GM19239 (cell line): Measurements from ENCODE around the gene EML3.
"Not testable (repeated sequence)": the region's sequence is repeated elsewhere in the genome, so short reads cannot be mapped to it uniquely, and the experiment has no call there.

ENCODE experiments used
- DNase-seq: peaks from one replicate; pipeline ENCODE4 v3.0.0; 2011; ENCODE audit warnings: low spot score; ENCODE audit not compliant: insufficient read length
- FAIRE-seq: peaks from 2 replicates; lab custom pipeline; 2011; peaks lifted over from hg19 to GRCh38; lab: Jason Lieb, UNC

The EML3 gene

GRCh38 chr11:62601372-62602140 lies 11.0 kb downstream of the EML3 start, which contains the start of gene MTA2:
TSS of gene MTA2 (minus strand) at chr11:62601865. CDS start at chr11:62601450, 415 bp downstream.
- peak; percentile 96 for FAIRE-seq
- peak; percentile 98 for DNase-seq

DNA sequence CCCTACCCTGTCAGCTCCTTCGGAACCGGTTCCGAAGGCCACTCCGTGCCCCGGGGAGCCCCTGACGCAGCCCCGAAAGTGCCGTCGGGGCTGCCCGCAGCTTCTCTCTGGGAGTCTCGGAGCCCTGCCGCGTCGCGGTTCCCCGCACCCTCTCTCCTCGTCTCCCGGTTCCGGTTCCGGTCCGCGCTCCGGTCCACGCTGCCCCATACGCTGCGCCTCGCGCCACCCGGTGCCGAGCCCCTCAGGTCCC lies 11.5 kb downstream of the EML3 start:
- FAIRE-seq = no peak
- DNase-seq = no peak

- DNase-seq (no peak), FAIRE-seq (no peak)
Observed at GRCh38 chr11:62600367-62601121, 12.0 kb downstream of the EML3 start.

- peak; percentile 21 for FAIRE-seq
- no peak for DNase-seq
Observed at GRCh38 chr11:62599901-62600300, 12.7 kb downstream of the EML3 start.

DNA sequence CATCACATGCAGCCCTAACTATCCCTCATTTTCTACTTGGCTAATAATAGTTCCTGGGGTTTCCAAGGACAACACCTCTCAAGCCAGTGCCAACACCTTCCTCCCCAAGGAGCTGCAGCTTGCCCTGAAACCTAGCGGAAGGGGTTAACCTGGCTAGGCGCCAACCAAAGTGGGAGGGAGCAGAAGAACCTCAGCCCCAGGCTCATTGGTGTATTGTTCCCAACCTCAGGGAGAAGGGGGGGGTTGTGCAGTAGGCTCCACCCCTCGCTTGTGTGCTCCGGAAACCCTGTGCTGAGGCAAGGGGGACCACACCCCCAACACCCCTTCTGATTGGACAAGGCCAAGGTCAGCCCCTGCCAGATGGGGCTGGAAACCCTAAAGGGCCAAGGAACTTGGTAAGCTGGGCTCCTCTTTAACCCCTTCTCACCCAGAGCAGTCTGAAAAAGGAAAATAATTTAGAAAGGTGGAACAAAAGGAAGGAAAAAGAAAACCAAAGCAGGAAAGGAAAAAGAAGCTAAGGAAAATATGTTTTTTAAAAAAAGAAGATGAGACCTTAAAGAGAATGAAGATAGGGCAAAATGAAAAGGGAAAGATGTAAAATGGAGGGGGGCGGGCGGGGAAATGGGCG lies 13.4 kb downstream of the EML3 start:
- peak; percentile 96 for FAIRE-seq

GRCh38 chr11:62595124-62595523 lies 17.5 kb downstream of the EML3 start:
- DNase-seq = no peak
- no peak for FAIRE-seq

More for the DNA sequence above, 13.4 kb downstream of the EML3 start:
- peak; percentile 91 for DNase-seq

- no peak for DNase-seq
- FAIRE-seq = peak; percentile 71
Observed at GRCh38 chr11:62593434-62594044, 19.0 kb downstream of the EML3 start.

GRCh38 chr11:62592989-62593421 lies 19.6 kb downstream of the EML3 start:
- DNase-seq (no peak), FAIRE-seq (no peak)

DNA sequence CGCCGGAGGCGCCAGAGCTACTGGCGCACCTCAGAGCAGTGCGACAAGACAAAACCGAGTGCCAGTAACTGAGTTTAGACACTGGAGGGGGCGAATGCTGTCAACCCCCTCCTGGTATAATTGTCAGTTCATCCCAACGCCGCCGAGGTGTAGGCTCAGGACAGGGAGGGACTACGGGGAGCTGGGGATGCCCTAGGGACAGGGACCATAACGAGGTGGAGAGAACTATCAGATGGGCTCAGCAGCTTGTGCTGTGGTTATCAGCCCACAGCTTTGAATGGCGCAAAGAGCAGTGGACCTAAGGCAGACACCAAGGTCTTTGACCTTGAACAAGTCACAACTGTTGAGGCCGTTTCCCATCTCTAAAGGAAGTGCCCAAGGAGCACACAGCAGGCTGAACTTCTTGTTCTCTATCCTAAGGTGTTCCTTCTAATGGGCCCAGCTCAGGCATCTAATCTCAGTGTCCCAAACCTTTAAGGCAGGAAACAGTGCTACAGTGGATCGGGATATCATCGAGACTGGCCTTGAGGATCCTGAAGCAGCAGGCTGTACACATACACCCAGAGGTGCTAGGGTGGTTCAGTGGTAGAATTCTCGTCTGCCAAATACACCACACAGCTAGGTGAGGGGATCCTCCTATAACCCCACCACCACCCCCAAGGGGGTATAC lies 20.3 kb downstream of the EML3 start:
- DNase-seq = no peak
- FAIRE-seq = no peak

- DNase-seq = peak; percentile 84
- peak; percentile 96 for FAIRE-seq
Observed at GRCh38 chr11:62591448-62592145, 21.0 kb downstream of the EML3 start, which contains the start of gene TUT1. TSS of gene TUT1 (minus strand) at chr11:62591523. CDS start at chr11:62591485, 38 bp downstream.

GRCh38 chr11:62588966-62589637 lies 23.5 kb downstream of the EML3 start:
- no peak for FAIRE-seq
- DNase-seq = no peak

DNA sequence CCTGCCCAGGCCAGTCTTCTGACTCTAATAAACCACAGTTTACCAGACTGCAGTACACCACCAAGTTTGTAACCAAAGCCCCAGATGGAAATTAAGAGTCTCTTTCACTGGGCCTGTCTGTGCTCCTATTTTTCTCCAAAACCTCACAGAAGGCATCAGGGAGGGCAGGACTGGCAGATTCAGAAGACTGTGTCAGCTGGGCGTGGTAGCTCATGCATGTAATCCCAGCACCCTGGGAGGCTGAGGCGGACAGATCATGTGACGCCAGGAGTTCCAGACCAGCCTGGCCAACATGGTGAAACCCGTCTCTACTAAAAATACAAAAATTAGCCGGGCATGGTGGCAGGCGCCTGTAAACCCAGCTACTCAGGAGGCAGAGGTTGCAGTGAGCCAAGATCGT lies 27.2 kb downstream of the EML3 start:
- DNase-seq, FAIRE-seq: not testable (repeated sequence)

- FAIRE-seq, DNase-seq: not testable (repeated sequence)
Observed at GRCh38 chr11:62581735-62582134, 30.8 kb downstream of the EML3 start.

- DNase-seq = no peak
- FAIRE-seq = no peak
Observed at GRCh38 chr11:62580959-62581715, 31.4 kb downstream of the EML3 start.

DNA sequence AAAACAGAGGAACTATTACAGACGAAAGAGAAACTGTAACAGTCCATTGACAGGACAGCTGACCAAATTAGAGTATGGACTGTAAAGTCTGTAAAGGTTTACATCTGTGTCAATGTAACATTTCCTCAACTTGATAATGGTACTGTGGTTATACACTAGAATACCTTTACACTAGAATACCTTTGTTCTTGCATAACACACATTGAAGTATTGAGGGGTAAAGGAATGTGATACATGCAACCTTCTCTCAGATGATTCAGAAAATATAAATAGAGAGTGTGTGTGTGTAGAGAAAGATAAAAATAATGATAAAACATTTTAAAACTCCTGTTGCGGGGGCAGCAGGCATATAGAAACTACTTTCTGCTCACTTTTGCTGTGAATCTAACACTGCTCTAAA lies 33.3 kb downstream of the EML3 start:
- DNase-seq (no peak), FAIRE-seq (no peak)

- no peak for DNase-seq
- no peak for FAIRE-seq
Observed at GRCh38 chr11:62578541-62578940, 34.0 kb downstream of the EML3 start.

DNA sequence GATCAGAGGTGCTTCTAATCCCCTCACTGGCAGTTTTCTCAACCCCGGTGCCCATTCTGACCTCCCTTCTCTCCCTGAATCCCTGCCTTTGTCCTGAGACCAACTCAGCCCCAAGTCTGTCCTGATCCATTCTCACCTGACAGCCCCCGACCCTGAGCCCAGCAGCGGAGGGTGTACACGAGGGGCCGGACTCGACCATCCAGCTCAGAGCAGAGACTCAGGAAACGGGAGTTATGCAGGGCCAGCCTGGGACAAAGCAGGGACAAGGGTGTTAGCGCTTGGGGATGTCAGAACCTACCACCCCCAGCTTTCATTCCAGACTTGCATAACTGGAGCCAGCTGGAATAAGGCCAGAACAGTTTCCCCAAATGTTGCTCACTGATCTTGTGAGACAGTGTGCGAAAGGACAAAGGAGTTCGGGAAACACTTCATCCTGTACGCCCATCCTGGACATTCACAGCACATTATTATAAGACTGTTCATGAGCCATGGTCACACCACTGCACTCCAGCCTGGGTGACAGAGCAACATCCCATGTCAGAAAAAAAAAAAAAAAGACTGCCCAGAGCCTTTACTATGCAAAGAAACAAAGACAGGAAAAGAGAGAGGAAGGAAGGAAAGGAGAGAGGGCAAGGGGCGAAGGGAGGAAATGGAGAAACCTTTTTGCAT lies 35.4 kb downstream of the EML3 start:
- no peak for DNase-seq
- FAIRE-seq = no peak

DNA sequence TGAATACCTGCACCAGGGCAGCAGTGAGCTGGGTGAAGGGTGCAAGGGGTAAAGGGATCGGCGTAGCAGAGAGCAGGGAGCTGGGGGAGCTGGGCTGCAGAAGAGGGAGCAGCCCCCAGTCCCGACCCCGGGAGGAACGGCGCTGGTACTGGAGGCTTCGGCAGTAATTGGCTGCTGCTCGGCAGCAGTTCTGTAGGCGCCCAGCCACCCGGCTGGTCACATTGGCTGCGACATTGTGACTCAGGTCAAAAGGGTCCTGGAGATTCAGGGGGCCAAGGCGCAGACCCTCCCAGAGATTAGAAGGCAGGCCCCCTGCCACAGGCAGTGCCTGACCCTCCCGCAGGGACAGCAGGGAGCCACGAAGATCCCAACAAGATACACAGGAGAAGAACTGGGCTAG lies 36.7 kb downstream of the EML3 start:
- FAIRE-seq = no peak
- no peak for DNase-seq
